Activated CD4-positive, alpha-beta memory T cell treated with anti-CD3 and anti-CD28 coated beads for 36 hours (primary cell): ENCODE data around the gene CIT. TPM values are rescaled to one million over a fixed set of nuclear protein-coding genes. Genes with fewer than 3 reads are reported as not detected.

Experiments used
- CTCF ChIA-PET: fragments of 350-600 bp; sonication (Branson Sonifier 250); formaldehyde crosslinking; loops from one replicate; lab custom pipeline; 2021; ENCODE audit warnings: antibody characterized with exemption, inconsistent platforms; lab: Charles Lee
- POLR2A ChIA-PET: fragments of 350-600 bp; sonication (Branson Sonifier 250); formaldehyde crosslinking; loops from one replicate; lab custom pipeline; 2021; ENCODE audit warnings: antibody characterized with exemption; lab: Charles Lee
- DNase-seq: peaks from one replicate; pipeline ENCODE4 v3.0.0-alpha.2; 2020
- H3K27ac Mint-ChIP-seq: one replicate; pipeline ENCODE4 v1.8.0; 2021; ENCODE audit warnings: mixed read lengths
- H3K27me3 Mint-ChIP-seq: one replicate; pipeline ENCODE4 v1.8.0; 2021; ENCODE audit warnings: mixed read lengths
- H3K36me3 Mint-ChIP-seq: one replicate; pipeline ENCODE4 v1.8.0; 2021; ENCODE audit warnings: mixed read lengths
- H3K4me1 Mint-ChIP-seq: one replicate; pipeline ENCODE4 v1.8.0; 2021; ENCODE audit warnings: low read depth, mixed read lengths
- H3K4me3 Mint-ChIP-seq: one replicate; pipeline ENCODE4 v1.8.0; 2021; ENCODE audit warnings: mild to moderate bottlenecking, mixed read lengths
- H3K9me3 Mint-ChIP-seq: one replicate; pipeline ENCODE4 v1.8.0; 2021; ENCODE audit warnings: mixed read lengths
- intact Hi-C: fragments of 100-400 bp; cut with micrococcal nuclease; formaldehyde crosslinking; loops from one replicate; pipeline ENCODE4 v1.15.1; 2023
- total RNA-seq, 2 experiments: library from RNA; stranded (reverse); gene quantifications; one replicate each; pipeline ENCODE4 v1.2.3, GENCODE V29; 2021

Gene CIT
- total RNA-seq, 2 experiments from 2014 or later, result 57.5 to 61.7 TPM

DNA sequence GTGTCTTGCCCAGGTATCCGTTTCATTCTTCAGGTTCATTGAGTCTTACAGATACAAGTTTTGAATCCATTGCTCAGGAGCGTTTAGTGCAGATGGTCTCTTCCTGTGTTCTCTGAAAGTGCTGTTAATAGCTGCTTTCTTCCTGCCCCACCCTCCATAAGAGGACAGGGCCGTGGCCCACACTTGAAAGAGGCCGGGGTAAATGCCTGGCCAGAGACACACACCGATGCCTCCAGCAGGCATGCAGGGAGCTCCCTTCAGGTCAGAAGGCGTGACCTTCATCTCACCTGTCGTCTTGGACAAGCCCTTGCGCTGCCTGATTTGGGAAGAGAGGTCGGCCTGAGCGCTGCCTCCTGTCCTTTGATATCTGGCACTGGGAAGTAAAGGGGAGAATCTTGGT lies 197.6 kb downstream of the CIT start:
- H3K27ac Mint-ChIP-seq, result no peak overlapping the region

DNA sequence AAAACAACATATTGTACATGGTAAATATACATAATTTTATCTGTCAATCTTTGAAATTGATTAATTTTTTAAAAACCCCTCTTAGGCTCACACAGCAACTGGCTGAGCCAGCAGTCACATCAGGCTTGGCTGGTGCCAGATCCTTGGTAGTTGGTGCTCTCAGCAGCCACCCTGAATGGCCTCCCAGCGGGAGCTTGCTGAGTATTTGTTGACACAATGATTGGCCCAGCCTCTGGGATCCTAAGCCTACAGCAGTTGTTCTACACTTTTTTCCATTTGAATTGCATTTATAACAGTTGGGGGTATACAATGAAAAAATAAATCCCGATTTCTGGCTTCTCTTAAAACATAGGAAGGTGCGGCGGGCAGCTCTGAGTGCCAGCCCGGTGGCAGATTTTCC lies 198.0 kb downstream of the CIT start:
- intact Hi-C loops, result loop anchor here (10.0 kb wide), 1 partner anchor 1644 kb away; no protein-coding TSS in a partner anchor
- H3K4me1 Mint-ChIP-seq, result peaks cover 28% of the 10 kb centered on the region
- H3K27me3 Mint-ChIP-seq, result no peaks in the 10 kb centered on the region
- CTCF ChIA-PET, result interaction anchor here (0.7 to 1.4 kb wide), 2 partner anchors 11 to 16 kb away, joined by 4 to 5 read pairs; partner anchors contain the start of gene PRKAB1
- H3K36me3 Mint-ChIP-seq, result peaks cover 58% of the 10 kb centered on the region
- H3K4me3 Mint-ChIP-seq, result no peak overlapping the region
- no peak for DNase-seq
- H3K9me3 Mint-ChIP-seq, result no peaks in the 10 kb centered on the region
- H3K27ac Mint-ChIP-seq, result no peak overlapping the region
- POLR2A ChIA-PET, result interaction anchor here (0.9 kb wide), 1 partner anchor 9 kb away, joined by 3 read pairs; no protein-coding TSS in a partner anchor

More for the DNA sequence above, 197.6 kb downstream of the CIT start:
- H3K36me3 Mint-ChIP-seq, result peaks cover 54% of the 10 kb centered on the region
- no peak for DNase-seq
- CTCF ChIA-PET, result interaction anchor here (0.6 to 1.4 kb wide), 3 partner anchors 10 to 16 kb away, joined by 3 to 5 read pairs (median 4); partner anchors contain the start of gene PRKAB1
- H3K4me1 Mint-ChIP-seq, result peaks cover 24% of the 10 kb centered on the region
- intact Hi-C loops, result loop anchor here (10.0 kb wide), 1 partner anchor 1645 kb away; no protein-coding TSS in a partner anchor
- H3K27me3 Mint-ChIP-seq, result no peaks in the 10 kb centered on the region
- no peak overlapping the region for H3K4me3 Mint-ChIP-seq
- POLR2A ChIA-PET, result no interaction called here
- H3K9me3 Mint-ChIP-seq, result no peaks in the 10 kb centered on the region

DNA sequence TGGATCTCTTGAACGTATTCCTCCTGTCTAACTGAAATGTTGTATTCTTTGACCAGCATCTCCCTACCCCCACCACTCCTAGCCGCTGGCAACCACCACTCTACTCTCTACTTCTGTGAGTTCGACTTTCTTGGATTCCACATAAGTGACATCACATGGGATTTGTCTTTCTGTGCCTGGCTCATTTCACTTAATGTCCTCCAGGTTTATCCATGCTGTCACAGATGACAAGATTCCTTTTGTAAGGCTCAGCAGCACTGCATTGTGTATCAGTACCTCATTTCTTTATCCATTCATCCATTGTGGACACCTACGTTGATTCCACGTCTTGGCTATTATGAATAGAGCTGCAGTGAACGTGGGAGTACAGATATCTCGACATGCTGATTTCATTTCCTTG lies 198.7 kb downstream of the CIT start:
- no peak overlapping the region for H3K27ac Mint-ChIP-seq
- H3K4me1 Mint-ChIP-seq, result peaks cover 35% of the 10 kb centered on the region
- H3K27me3 Mint-ChIP-seq, result no peaks in the 10 kb centered on the region
- DNase-seq, result no peak
- POLR2A ChIA-PET, result interaction anchor here (0.9 kb wide), 1 partner anchor 9 kb away, joined by 3 read pairs; no protein-coding TSS in a partner anchor
- intact Hi-C loops, result loop anchor here (10.0 kb wide), 1 partner anchor 1644 kb away; no protein-coding TSS in a partner anchor
- CTCF ChIA-PET, result interaction anchor here (1.4 kb wide), 1 partner anchor 11 kb away, joined by 5 read pairs; the partner anchor contains the start of gene PRKAB1
- H3K36me3 Mint-ChIP-seq, result peaks cover 64% of the 10 kb centered on the region
- no peaks in the 10 kb centered on the region for H3K9me3 Mint-ChIP-seq
- H3K4me3 Mint-ChIP-seq, result no peak overlapping the region

DNA sequence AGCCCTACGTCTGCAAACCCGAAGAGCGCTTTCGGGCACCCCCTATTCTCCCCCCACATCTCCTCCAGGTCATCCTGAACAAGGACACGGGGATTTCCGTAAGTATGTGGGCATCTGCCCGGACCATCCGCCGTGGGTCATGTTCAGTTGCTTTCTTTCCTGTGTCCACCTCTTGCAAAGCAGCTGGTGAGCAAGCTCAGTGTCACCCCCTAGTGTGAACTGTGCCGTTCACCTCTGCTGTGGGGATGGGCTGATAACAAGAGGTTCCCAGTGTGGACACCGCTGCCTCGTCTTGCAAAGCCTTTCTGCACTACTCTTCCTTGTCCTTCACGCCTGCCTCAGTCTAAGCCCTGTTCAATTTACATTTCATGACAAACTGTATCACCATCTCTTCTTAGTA lies 200.5 kb downstream of the CIT start:
- no peaks in the 10 kb centered on the region for H3K27me3 Mint-ChIP-seq
- no peak overlapping the region for H3K4me3 Mint-ChIP-seq
- ChIA-PET POLR2A (no interaction called here), CTCF (interaction anchor here (1.0 to 1.6 kb wide), 2 partner anchors 9 to 225 kb away, joined by 3 to 4 read pairs; partner anchors contain the start of gene PRKAB1)
- no peaks in the 10 kb centered on the region for H3K9me3 Mint-ChIP-seq
- peaks cover 38% of the 10 kb centered on the region for H3K4me1 Mint-ChIP-seq
- intact Hi-C loops, result loop anchor here (10.0 kb wide), 1 partner anchor 1642 kb away; no protein-coding TSS in a partner anchor
- no peak for DNase-seq
- H3K36me3 Mint-ChIP-seq, result peaks cover 80% of the 10 kb centered on the region
- no peak overlapping the region for H3K27ac Mint-ChIP-seq

DNA sequence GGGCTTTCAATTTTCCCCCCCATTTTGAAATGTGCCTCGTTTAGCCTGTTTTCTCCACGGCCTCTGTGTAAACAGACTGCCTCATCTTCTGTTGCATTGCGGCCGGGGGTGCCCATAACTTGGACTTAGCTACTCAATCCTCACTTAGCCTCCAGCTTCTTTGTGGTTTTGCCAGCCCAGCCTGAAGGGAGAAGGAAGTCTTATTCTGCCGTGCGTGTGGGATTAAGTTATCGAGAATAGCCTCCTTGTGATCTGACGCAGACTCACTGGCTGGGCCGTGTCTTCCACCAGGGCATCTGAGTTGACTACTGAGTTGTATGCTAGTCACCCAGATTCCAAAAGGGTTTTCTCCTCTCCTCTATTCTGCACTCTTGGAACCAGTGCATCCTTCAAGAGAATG lies 201.1 kb downstream of the CIT start:
- POLR2A ChIA-PET, result no interaction called here
- Mint-ChIP-seq H3K9me3 (no peaks in the 10 kb centered on the region), H3K27me3 (no peaks in the 10 kb centered on the region), H3K4me3 (no peak overlapping the region), H3K36me3 (peaks cover 81% of the 10 kb centered on the region), H3K27ac (peak overlapping the region; percentile 44), H3K4me1 (peaks cover 42% of the 10 kb centered on the region)
- intact Hi-C loops, result loop anchor here (10.0 kb wide), 1 partner anchor 1641 kb away; no protein-coding TSS in a partner anchor
- no peak for DNase-seq
- CTCF ChIA-PET, result interaction anchor here (0.6 to 1.6 kb wide), 3 partner anchors 8 to 1626 kb away, joined by 3 to 4 read pairs (median 4); partner anchors contain the start of gene PRKAB1

DNA sequence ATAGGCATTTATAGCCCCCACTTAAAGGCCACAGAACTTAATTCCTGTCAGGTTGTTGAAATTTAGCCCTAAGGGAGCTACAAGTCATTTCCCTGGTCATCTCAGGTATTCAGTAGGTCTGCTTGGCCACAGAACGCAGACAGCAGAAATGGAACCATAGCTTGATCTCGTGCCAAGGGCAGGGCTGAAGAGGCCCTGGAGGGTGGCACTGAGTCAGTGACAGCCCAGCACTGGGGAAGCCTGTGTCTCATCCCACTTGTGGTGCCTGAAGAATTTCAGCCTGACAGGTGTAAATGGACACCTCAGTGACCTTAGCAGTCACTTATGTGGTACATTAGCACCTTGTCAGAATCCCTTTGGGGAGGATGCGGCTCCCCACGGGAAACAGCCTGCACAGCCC lies 202.6 kb downstream of the CIT start:
- POLR2A ChIA-PET, result no interaction called here
- intact Hi-C loops, result loop anchor here (5.0 to 10.0 kb wide), 2 partner anchors 343 to 1640 kb away; no protein-coding TSS in a partner anchor
- H3K4me1 Mint-ChIP-seq, result peaks cover 57% of the 10 kb centered on the region
- CTCF ChIA-PET, result interaction anchor here (1.1 to 1.4 kb wide), 2 partner anchors 106 to 231 kb away, joined by 3 read pairs; no protein-coding TSS in a partner anchor
- no peak for DNase-seq
- H3K27me3 Mint-ChIP-seq, result no peaks in the 10 kb centered on the region
- H3K9me3 Mint-ChIP-seq, result no peaks in the 10 kb centered on the region
- H3K36me3 Mint-ChIP-seq, result peaks cover 76% of the 10 kb centered on the region
- peak overlapping the region; percentile 92 for H3K27ac Mint-ChIP-seq
- H3K4me3 Mint-ChIP-seq, result no peak overlapping the region

DNA sequence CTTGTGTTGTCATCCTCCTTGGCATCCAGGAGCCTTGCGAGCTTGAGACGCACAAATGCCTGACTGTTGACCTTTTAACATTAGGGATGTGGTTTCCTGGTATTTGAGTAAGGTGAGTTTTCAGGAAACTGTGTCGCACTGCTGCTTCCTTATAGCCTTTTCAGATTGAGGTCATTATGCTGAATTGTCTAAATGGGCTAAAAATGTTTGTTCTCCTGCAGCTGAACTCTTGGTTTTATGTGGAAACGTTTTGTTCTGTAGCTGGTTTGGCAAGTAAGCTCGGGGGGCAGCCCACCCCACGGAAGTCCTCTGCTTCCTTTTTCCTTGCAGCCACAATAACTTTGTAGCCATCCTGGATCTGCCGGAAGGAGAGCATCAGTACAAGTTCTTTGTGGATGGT lies 203.5 kb downstream of the CIT start:
- peaks cover 59% of the 10 kb centered on the region for H3K4me1 Mint-ChIP-seq
- no peak overlapping the region for H3K4me3 Mint-ChIP-seq
- no peaks in the 10 kb centered on the region for H3K27me3 Mint-ChIP-seq

DNA sequence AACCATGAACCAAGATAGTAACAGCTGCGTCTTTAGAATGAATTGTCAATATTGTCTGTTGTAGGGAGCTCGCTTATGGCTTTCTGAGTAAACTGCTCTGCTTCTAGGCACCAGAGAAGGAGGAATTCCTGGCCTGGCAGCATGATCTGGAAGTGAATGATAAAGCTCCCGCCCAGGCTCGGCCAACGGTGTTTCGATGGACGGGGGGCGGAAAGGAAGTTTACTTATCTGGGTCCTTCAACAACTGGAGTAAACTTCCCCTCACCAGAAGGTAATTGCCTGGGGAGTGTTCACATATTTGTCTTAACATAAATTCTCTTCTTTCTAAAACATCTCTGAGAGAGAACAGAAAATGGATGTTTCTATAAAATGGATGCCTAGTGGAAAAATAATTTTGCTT lies 204.9 kb downstream of the CIT start:
- Mint-ChIP-seq H3K9me3 (no peaks in the 10 kb centered on the region), H3K27me3 (no peaks in the 10 kb centered on the region), H3K36me3 (peaks cover 74% of the 10 kb centered on the region), H3K4me3 (no peak overlapping the region), H3K27ac (peak overlapping the region; percentile 92), H3K4me1 (peaks cover 62% of the 10 kb centered on the region)
- POLR2A ChIA-PET, result interaction anchor here (0.7 kb wide), 1 partner anchor 10 kb away, joined by 3 read pairs; no protein-coding TSS in a partner anchor
- CTCF ChIA-PET, result interaction anchor here (1.2 kb wide), 1 partner anchor 21 kb away, joined by 3 read pairs; no protein-coding TSS in a partner anchor
- no peak for DNase-seq
- intact Hi-C loops, result loop anchor here (5.0 to 10.0 kb wide), 2 partner anchors 345 to 1637 kb away; no protein-coding TSS in a partner anchor

More for the DNA sequence above, 203.5 kb downstream of the CIT start:
- H3K9me3 Mint-ChIP-seq, result no peaks in the 10 kb centered on the region
- DNase-seq, result peak; percentile 36
- POLR2A ChIA-PET, result no interaction called here
- peaks cover 73% of the 10 kb centered on the region for H3K36me3 Mint-ChIP-seq
- H3K27ac Mint-ChIP-seq, result peak overlapping the region; percentile 92
- intact Hi-C loops, result loop anchor here (5.0 to 10.0 kb wide), 2 partner anchors 344 to 1639 kb away; no protein-coding TSS in a partner anchor
- CTCF ChIA-PET, result interaction anchor here (1.2 to 1.4 kb wide), 2 partner anchors 230 to 1298 kb away, joined by 3 to 4 read pairs; partner anchors contain the start of gene SUDS3

DNA sequence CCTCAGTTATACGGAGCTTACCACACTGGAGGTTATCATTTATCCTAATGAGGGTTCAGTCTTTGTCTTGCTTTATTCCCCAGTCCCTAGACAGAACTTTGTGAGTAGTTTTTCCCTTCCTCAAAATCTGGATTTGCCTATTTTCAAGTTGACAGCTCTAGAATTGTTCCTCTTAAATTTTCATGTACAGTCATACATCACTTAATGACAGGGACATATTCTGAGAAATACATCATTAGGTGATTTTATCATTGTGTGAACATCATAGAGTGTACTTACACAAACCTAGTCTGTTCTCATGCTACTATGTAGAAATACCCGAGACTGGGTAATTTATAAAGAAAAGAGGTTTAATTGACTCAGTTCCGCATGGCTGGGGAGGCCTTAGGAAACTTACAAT lies 206.1 kb downstream of the CIT start:
- peaks cover 74% of the 10 kb centered on the region for H3K4me1 Mint-ChIP-seq
- POLR2A ChIA-PET, result no interaction called here
- intact Hi-C loops, result loop anchor here (5.0 to 10.0 kb wide), 2 partner anchors 346 to 1636 kb away; no protein-coding TSS in a partner anchor
- no peak for DNase-seq
- H3K9me3 Mint-ChIP-seq, result no peaks in the 10 kb centered on the region
- peak overlapping the region; percentile 71 for H3K27ac Mint-ChIP-seq
- H3K27me3 Mint-ChIP-seq, result no peaks in the 10 kb centered on the region
- peaks cover 63% of the 10 kb centered on the region for H3K36me3 Mint-ChIP-seq
- H3K4me3 Mint-ChIP-seq, result no peak overlapping the region
- CTCF ChIA-PET, result interaction anchor here (0.9 to 1.5 kb wide), 3 partner anchors 11 to 110 kb away, joined by 3 to 4 read pairs (median 3); no protein-coding TSS in a partner anchor

DNA sequence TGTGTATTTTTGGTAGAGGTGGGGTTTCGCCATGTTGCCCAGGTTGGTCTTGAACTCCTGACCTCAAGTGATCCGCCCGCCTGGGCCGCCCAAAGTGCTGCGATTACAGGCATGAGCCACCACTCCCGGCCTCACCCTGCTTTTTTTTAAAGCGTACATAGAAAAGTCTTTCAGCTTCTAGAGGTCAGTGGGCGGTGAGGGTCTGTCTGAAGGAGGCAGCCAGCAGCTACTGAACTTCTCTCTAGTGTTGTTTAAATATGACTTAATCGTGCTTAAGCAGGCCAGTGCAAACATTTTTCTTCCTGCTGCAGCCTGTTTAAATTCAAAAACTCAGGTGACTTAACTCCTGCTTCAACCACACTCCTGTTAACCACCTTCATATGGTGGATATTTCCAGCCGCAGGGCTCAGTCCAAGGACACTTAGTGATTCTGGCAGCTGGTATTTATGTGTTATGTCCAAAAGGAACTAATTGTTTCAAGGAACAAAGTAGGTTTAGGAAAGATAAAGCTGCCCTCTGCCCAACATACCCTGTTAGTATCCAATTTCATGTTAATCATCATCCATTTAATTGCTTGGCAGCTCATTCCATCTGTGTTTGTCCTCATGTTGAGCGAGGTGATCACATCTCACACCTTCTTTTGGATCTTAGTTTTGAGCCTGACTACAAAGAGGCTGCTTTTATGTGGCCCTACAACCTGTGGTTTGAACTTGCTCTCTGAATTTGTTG lies 207.2 kb downstream of the CIT start:
- H3K36me3 Mint-ChIP-seq, result peaks cover 52% of the 10 kb centered on the region
- peak overlapping the region; percentile 37 for H3K4me3 Mint-ChIP-seq
- no peaks in the 10 kb centered on the region for H3K27me3 Mint-ChIP-seq
- H3K9me3 Mint-ChIP-seq, result no peaks in the 10 kb centered on the region
- peaks cover 70% of the 10 kb centered on the region for H3K4me1 Mint-ChIP-seq
- intact Hi-C loops, result loop anchor here (5.0 to 10.0 kb wide), 5 partner anchors 207 to 1635 kb away; partner anchors contain the start of genes CIT, SUDS3 and TAOK3
- ChIA-PET POLR2A (interaction anchor here (0.9 to 2.3 kb wide), 2 partner anchors 9 to 12 kb away, joined by 3 to 7 read pairs; no protein-coding TSS in a partner anchor), CTCF (interaction anchor here (0.9 to 1.5 kb wide), 3 partner anchors 12 to 111 kb away, joined by 3 to 4 read pairs (median 3); no protein-coding TSS in a partner anchor)
- H3K27ac Mint-ChIP-seq, result peak overlapping the region; percentile 71
- DNase-seq, result no peak

DNA sequence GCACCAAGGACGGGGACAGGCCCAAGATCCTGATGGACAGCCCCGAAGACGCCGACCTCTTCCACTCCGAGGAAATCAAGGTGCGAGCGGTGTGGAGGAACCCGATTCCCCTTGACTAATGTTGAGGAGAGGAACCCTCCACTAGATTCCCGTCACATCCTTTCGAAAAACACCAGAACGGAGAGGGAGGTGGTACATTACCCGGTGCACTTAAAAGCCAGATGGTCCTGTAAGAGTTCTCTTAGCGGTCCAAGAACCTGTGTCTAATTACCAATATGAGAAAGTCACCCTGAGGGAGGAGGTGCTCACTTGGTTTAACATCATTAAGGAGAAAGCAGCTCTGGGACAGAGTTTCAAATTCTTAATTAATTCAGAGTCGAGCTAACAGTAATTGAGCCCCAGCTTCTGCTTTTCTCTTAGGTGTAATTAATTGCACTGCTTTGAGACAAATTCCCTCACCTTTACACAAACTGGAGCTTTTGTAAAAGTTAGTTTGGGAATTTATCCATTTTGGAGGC lies 208.7 kb downstream of the CIT start:
- Mint-ChIP-seq H3K4me1 (peaks cover 54% of the 10 kb centered on the region), H3K9me3 (no peaks in the 10 kb centered on the region), H3K4me3 (peak overlapping the region; percentile 82), H3K27me3 (no peaks in the 10 kb centered on the region), H3K27ac (peak overlapping the region; percentile 88), H3K36me3 (peaks cover 38% of the 10 kb centered on the region)
- intact Hi-C loops, result loop anchor here (5.0 to 10.0 kb wide), 3 partner anchors 209 to 1294 kb away; partner anchors contain the start of genes CIT, SUDS3 and TAOK3
- no peak for DNase-seq
- CTCF ChIA-PET, result interaction anchor here (0.6 to 2.1 kb wide), 11 partner anchors 8 to 1292 kb away, joined by 3 to 8 read pairs (median 3); partner anchors contain the start of genes BICDL1 and SUDS3
- POLR2A ChIA-PET, result interaction anchor here (1.2 to 2.3 kb wide), 3 partner anchors 9 to 322 kb away, joined by 3 to 7 read pairs (median 4); no protein-coding TSS in a partner anchor
